ENCODE results near the gene NEUROG1.

GRCh38 chr5:135490245-135491037, 45.3 kb downstream of the NEUROG1 start:
- no peak for TF ChIP-seq CTCF (IDR thresholded peaks at IDR 0.05)
- TF ChIP-seq POLR2A (IDR thresholded peaks at IDR 0.05): no peak
